Kidney epithelial cell (primary cell): ENCODE measurements around the gene ANKRD40. TPM values are rescaled to one million over a fixed set of nuclear protein-coding genes. Genes with fewer than 3 reads are reported as not detected.

ENCODE experiments used
- DNase-seq: peaks from one replicate; pipeline ENCODE4 v3.0.0-alpha.2; 2010; ENCODE audit warnings: low read depth
- H3K27me3 ChIP-seq: 2 replicates; pipeline ENCODE4 v1.6.0; 2011; ENCODE audit warnings: low read length; ENCODE audit not compliant: control insufficient read depth, insufficient read depth
- H3K36me3 ChIP-seq: 2 replicates; pipeline ENCODE4 v1.5.1; 2011; ENCODE audit warnings: low read length; ENCODE audit not compliant: control insufficient read depth, insufficient read depth
- H3K4me3 ChIP-seq: 2 replicates; pipeline ENCODE4 v1.5.1; 2011; ENCODE audit warnings: low read depth, mild to moderate bottlenecking, control low read depth, low read length
- CTCF ChIP-seq: IDR thresholded peaks from 2 replicates; pipeline ENCODE4 v1.5.1; 2011; ENCODE audit warnings: mild to moderate bottlenecking, moderate library complexity, low read length, control low read depth, inconsistent platforms; ENCODE audit not compliant: insufficient read depth, poor library complexity, severe bottlenecking
- total RNA-seq: library from RNA; depleted of rRNA; stranded (reverse); fragments of >200 nt; gene quantifications from 2 replicates; pipeline ENCODE4 v1.2.3, GENCODE V29; 2015

ANKRD40 gene
- 30.5 and 30.7 TPM in 2 replicates for total RNA-seq

- peak; percentile 50 for DNase-seq
- no peak for TF ChIP-seq CTCF
- H3K27me3 ChIP-seq, result no peaks in the 10 kb centered on the region
These were observed at the start of gene ANKRD40 for GRCh38 chr17:50707289-50708049. Gene ANKRD40 (minus strand): TSS chr17:50707914. CDS start chr17:50707654, 260 bp downstream.

GRCh38 chr17:50754521-50754920 is 46.8 kb upstream of the ANKRD40 start:
- Histone ChIP-seq H3K36me3 (no peaks in the 10 kb centered on the region), H3K4me3 (no peak overlapping the region), H3K27me3 (no peaks in the 10 kb centered on the region)
- no peak for DNase-seq
- TF ChIP-seq CTCF, result no peak

More at GRCh38 chr17:50707289-50708049, at the start of gene ANKRD40:
- H3K4me3 ChIP-seq, result peak within 1 kb of the TSS; percentile 82
- H3K36me3 ChIP-seq, result no peaks in the 10 kb centered on the region

GRCh38 chr17:50749245-50749644 is 41.5 kb upstream of the ANKRD40 start:
- no peak for DNase-seq
- no peak for TF ChIP-seq CTCF
- Histone ChIP-seq H3K4me3 (no peak overlapping the region), H3K27me3 (no peaks in the 10 kb centered on the region), H3K36me3 (peaks cover 6% of the 10 kb centered on the region)

GRCh38 chr17:50745631-50746030 is 37.9 kb upstream of the ANKRD40 start:
- no peak overlapping the region for H3K4me3 ChIP-seq
- no peak for DNase-seq
- TF ChIP-seq CTCF, result no peak
- H3K27me3 ChIP-seq, result no peaks in the 10 kb centered on the region
- peaks cover 11% of the 10 kb centered on the region for H3K36me3 ChIP-seq

GRCh38 chr17:50739098-50739497 is 31.4 kb upstream of the ANKRD40 start:
- DNase-seq, result no peak
- no peaks in the 10 kb centered on the region for H3K27me3 ChIP-seq
- TF ChIP-seq CTCF, result no peak
- no peak overlapping the region for H3K4me3 ChIP-seq
- H3K36me3 ChIP-seq, result peaks cover 5% of the 10 kb centered on the region
